HG03025 (cell line): ENCODE results near the gene NT5C2.

Source experiments
- ATAC-seq: cut with Tn5 transposase; IDR thresholded peaks from one replicate; pipeline ENCODE4 v1.9.1; 2021; ENCODE audit warnings: mild to moderate bottlenecking, moderate library complexity; ENCODE audit not compliant: unreplicated experiment, low FRiP score

The NT5C2 gene

GRCh38 chr10:103098240-103098639 is 94.8 kb downstream of the NT5C2 start:
- no peak for ATAC-seq

DNA sequence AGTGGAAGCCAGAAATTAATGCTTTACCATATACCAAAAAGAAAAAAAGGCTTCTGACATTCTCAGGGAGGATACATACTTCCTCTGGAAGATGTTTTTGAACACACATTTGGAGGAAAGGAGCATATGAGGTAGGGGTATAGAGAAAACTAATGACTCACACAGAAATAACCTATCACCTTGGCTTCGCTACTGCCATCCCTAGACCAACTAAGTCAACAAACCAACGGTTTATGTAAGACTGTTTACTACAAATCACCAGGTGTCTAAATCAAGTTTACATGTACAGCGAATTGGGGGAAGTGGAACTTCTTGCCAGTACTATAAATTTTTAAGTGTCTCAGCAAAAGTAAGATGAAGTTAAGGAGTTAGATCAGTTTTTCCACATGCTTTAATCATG is 96.9 kb downstream of the NT5C2 start:
- no peak for ATAC-seq

GRCh38 chr10:103095005-103095404 is 98.1 kb downstream of the NT5C2 start:
- ATAC-seq = no peak

DNA sequence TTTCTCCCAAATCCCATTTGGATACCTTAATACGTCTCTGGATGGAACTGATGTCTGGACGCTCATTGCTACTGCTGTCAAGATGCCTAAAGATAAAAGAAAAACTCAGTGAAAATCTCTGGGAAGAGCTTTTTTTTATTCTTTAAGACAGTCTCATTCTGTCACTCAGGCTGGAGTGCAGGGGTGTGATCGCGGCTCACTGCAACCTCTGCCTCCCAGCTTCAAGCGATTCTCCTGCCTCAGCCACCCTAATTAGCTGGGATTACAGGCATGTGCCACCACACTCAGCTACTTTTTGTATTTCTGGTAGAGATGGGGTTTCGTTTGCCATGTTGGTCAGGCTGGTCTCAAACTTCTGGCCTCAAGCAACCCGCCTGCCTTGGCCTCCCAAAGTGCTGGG is 102.2 kb downstream of the NT5C2 start:
- ATAC-seq = no peak

GRCh38 chr10:103089493-103089892 is 103.6 kb downstream of the NT5C2 start:
- ATAC-seq = no peak

- ATAC-seq = no peak
These were observed 106.3 kb downstream of the NT5C2 start for GRCh38 chr10:103086799-103087198.

DNA sequence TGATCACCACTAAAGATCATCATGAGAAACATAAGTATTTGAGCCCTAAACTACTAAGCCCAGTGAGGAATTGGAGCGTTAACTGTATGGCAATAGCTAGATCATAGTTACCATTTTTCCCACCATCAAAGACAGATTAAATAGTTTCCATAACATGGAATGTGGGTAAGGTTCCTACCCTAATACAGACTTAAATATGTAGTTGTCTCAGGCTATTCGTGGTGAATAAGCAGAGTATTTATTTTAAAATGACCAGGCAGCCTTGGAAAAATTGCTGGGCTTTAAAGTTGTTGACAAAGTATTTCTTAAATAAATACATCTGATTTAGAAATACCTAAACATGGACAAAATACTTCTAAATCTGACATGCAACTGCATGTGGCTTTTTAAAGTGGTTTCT is 106.8 kb downstream of the NT5C2 start:
- no peak for ATAC-seq

DNA sequence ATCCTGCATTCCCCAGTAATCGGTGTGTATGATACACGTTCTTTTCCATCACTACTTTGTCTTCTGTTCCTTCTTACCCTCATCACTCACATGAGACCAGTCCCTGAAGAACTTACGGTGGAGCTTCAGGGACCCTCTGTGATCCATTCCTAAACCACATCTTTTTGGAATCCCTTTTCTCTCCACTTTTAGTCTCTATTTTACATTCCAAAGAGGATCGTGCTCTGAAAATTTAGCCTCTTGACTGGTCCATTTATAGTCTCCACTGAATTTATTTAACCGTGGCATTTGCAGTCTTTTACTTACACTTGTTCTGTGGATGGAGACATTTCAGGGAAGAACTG is 109.1 kb downstream of the NT5C2 start:
- no peak for ATAC-seq

GRCh38 chr10:103083266-103083976 is 109.7 kb downstream of the NT5C2 start:
- no peak for ATAC-seq

DNA sequence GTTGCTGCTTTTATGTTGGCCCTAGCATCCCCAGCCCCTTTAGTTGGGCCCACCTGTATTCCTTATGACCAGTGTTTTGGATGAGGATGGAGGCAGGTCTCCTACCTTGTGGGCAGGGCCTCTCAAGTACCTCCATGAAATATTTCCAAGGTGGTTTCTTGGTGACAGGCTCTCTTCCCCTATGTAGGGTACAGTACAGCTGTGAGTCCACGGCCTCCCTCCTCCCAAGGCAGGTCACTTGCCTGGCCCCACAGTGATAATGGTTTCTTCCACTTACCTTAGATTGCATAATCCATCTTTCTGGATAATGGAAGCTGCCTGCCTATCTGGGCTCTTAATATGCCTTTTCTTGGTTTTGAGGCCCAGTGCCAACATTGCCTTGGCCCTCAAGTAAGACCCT is 110.4 kb downstream of the NT5C2 start:
- ATAC-seq = no peak

GRCh38 chr10:103080891-103081581 is 112.0 kb downstream of the NT5C2 start:
- ATAC-seq = no peak

GRCh38 chr10:103079946-103080345 is 113.1 kb downstream of the NT5C2 start:
- no peak for ATAC-seq

DNA sequence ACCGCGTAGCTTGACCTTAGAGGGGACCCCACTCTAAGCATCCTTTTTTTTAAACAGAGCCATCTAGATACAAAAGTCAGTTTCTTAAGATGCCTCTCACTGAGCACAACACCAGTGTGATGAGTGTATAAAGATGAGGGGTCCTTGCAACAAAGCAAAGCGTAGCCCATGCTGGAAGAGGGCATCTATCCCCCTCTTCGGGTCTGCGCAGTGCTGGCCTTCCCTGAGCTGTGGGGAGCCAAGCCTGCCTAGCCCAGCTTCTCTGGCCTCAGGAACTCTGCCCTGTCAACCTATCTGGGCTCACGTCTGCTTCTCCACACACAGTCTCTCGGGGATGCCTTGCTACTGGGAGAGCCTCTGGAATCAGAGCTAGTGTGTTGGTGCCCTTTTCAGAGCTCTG is 114.0 kb downstream of the NT5C2 start:
- no peak for ATAC-seq

DNA sequence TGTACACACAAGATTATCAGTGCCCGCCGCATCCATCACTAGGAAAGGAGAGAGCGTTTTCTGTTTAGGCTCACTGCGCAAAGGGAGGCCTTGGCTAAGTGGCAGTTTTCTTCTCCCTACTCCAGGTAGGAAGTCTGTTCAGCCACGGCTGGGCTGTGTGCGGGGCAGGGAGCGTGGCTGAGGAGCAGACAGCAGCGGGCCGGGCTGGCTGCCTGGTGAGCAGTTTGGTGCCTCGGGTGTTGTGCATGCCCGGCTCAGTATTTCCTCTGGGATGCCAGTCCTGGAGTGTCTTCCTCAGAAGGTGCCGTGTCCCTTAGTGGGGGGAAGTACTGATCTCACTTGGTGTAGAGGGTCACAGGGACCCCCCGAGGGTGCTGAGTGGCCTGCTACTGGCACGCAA is 114.4 kb downstream of the NT5C2 start:
- no peak for ATAC-seq

GRCh38 chr10:103078309-103078615 is 114.8 kb downstream of the NT5C2 start:
- no peak for ATAC-seq

DNA sequence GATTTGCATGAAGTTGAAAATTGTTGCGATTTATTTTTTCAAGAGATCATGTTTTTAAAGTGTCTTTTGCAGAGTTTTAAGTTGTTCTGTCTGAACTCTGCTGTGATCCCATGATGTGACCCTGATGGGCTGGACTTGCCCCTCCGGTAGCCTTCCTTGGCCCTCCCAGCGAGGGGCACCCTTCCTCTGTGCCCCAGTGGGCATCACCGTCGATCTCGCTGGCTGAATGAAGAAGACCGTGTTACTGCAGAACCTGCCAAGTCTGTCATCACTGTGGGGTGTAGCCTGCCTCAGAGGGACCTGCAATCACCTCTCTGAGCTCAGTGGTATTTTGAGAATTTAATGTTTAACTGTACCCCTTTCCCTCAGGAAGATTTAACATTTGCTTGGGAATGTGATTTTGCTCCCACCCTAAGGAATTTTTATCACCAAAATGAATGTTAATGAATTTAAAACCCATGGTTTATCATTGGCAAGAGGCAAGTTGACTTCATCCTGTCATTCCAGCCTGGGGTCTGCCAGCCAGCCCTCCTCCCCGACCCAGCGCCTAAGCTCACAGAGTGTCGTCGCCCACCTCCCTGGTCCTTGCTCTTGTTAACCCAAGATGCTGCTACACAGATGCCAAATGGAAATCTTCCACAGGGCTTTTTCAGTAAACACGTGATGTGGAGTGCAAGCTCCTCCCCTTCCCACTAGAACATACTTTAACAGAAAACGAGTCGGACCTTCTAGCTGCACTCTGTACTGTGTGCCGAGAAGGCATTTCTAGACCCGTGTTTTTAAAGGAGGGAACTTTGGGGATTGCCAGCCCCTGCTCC is 115.4 kb downstream of the NT5C2 start:
- ATAC-seq = no peak

DNA sequence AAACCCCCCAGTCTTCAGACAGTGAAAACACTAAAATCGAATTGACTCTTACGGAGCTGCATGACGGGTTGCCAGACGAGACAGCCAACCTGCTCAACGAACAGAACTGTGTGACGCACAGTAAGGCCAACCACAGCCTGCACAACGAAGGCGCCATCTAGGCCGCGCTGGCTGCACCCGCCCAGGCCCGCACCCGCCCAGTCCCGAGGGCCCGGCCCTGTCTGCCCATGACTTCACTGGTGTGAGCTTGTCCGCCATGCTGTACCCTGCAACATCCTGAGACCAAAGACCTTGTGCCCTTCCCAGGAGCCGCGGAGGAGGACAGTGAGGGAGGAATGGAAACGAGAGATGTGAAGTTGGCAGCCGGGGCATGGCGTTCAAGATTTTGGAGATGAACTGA is 116.1 kb downstream of the NT5C2 start:
- ATAC-seq = no peak

DNA sequence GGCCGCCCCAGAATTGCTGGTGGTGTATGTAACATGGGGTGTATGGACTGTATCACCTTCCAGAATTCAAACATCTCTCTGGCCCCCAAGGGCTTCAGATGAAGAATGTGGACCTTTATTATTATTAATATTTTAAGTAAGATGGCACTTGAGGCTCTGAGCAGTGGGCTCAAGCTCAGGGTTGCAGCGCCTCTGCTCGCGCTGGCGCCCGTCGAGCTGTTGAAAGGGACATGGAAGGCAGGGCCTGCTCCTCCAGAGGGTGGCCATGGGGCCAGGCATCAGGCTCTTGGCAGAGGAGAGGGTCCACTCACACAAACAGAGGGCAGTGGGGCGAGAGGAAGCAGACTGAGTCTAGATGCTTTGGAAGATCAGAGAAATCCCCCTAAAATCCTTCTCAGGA is 120.2 kb downstream of the NT5C2 start:
- no peak for ATAC-seq

GRCh38 chr10:103072276-103072675 is 120.8 kb downstream of the NT5C2 start:
- no peak for ATAC-seq

DNA sequence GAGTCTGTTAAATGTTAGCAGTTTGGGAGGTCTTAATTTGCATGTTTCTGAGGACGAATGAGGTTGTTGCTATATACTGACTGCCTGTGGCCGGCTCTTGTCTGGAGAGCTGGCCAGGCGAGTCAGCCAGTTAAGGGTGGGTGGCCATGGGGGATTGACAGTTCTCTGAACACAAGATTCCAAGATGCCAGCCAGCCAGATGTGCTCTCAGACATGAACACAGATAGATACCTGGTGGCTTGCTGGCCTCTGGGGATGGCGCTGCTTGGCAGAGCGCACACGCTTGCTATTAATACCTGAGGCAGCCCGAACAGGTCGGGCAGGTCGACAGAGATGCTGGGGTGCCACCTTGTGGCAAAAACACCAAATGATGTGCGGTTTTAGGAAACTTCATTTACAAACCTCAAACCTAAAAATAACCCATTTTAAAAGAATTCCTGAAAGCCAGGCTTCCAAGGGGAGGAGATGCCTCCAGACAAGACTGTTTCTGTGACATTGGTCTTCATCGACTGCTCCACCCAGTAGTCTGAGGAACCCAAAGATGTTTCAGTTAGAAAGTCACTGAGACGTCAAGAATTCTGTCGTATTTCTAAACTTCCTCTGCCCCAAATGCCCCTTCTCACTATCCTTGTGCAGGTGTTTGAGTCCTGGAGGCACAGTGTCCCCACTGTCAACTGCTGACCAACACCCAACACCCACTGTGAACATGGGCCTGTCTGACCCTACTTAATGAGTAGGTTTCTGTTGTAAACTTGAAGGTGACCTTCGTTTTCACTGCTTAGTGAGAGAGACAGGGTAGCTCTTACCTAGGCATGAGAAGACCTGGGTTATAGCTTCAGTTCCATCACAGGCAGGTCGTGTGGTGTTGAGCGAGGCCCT is 123.4 kb downstream of the NT5C2 start:
- ATAC-seq = no peak

DNA sequence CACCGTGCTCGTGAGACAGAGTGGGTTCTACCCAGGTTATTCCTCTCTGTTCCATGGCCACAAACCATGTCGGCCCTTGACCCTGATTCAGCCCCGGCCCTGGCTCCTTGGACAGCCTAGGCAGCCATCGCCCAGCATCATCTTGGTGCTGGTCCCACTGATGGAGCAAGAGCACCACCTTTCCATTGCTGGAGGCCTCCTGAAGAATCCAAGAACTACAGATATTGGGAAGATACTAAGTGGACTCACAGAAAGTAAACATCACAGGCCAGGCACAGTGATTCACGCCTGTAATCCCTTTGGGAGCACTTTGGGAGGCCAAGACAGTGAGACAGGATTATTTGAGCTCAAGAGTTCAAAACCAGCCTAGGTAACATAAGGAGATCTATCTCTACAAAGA is 125.1 kb downstream of the NT5C2 start:
- ATAC-seq = no peak
